Mesodermal cell (in vitro differentiated cells): Measurements from ENCODE around the gene PTPRCAP.

Experiments
- H3K27ac ChIP-seq: 2 replicates; pipeline ENCODE4 v1.7.0; 2013; ENCODE audit warnings: mild to moderate bottlenecking, low read depth, low read length, moderate library complexity; ENCODE audit not compliant: severe bottlenecking
- H3K36me3 ChIP-seq: 2 replicates; pipeline ENCODE4 v1.7.1; 2013; ENCODE audit warnings: mild to moderate bottlenecking, low read length, moderate library complexity; ENCODE audit not compliant: control insufficient read depth, insufficient read depth
- H3K4me1 ChIP-seq: one replicate; pipeline ENCODE4 v1.7.1; 2013; ENCODE audit warnings: mild to moderate bottlenecking, low read length; ENCODE audit not compliant: insufficient read depth, control insufficient read depth, poor library complexity, severe bottlenecking
- H3K4me3 ChIP-seq: 2 replicates; pipeline ENCODE4 v1.7.0; 2013; ENCODE audit warnings: low read length, control low read depth, mild to moderate bottlenecking; ENCODE audit not compliant: insufficient read depth, poor library complexity, severe bottlenecking; ENCODE audit errors: extremely low read depth
- H3K9me3 ChIP-seq: 2 replicates; pipeline ENCODE4 v1.7.1; 2013; ENCODE audit warnings: mild to moderate bottlenecking, low read length, moderate library complexity; ENCODE audit not compliant: control insufficient read depth
- WGBS, 2 experiments: methylation state at CpG; one replicate each; pipeline ENCODE4 v1.1.5; 2013; ENCODE audit warnings: missing lambda C conversion rate in 2 of 2; ENCODE audit not compliant: insufficient coverage in 2 of 2; 5-methylcytosine and 5-hydroxymethylcytosine counted together

The PTPRCAP gene

DNA sequence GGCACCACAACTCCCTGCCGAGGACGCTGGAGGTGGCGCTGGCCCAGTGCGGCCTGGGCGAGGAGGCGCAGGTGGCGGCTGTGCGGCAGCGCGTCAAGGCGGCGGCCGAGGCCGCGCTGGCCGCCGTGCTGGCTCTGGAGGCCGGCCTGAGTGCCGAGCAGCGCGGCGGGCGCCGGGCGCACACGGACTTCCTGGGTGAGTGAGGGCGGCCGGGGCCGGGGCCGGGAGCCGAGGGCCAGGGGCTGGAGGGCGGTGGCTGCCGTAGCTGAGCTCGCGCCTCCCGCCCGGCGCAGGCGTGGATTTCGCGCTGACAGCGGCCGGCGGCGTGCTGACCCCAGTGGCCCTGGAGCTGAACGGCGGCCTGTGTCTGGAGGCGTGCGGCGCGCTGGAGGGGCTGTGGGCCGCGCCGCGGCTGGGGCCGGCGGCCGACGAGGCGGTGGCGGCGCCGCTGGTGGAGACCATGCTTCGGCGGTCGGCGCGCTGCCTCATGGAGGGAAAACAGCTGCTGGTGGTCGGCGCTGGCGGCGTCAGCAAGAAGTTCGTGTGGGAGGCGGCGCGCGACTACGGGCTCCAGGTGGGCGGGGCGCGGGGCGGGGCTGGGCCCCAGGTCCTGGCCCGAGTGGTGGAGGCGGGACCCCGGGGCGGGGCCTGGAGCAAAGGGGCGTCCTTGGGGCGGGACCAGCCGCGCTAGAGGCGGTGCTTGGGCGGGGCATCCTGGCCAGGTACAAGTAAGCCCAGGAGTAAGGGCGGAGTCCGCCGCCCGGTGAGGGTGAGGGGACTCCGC, 16.6 kb downstream of the PTPRCAP start:
- WGBS, 2 experiments, result 1 to 2% methylated on average over 70 to 76 of the region's 97 CpGs
- Histone ChIP-seq H3K4me3 (peak overlapping the region; percentile 41), H3K9me3 (no peaks in the 10 kb centered on the region), H3K27ac (peak overlapping the region; percentile 41), H3K36me3 (no peaks in the 10 kb centered on the region), H3K4me1 (peaks cover 7% of the 10 kb centered on the region)

DNA sequence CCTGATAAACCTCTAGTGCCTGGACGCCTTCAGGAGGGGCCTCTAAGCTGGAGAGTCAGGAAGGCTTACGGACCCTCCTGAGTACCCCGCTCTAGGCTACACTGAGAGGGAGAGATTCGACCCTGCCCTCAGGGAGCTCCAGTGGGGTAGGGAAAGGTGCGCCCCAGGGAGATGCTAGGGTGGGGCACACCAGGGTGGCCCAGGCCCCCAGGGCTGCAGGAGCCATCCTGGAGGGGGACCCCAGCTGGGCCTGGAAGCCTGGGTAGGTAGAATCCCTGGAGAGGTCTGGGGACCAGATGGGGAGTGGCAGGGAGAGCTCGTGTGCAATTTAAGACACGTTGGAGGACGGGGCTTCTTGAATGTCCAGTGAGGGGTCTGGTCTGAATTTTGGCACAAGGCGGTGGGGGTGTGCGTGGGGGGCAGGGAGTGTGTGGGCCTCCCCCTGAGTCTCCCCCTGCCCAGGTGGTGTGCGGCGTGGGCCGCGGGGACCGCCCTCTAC, 17.3 kb downstream of the PTPRCAP start:
- H3K27ac ChIP-seq, result no peak overlapping the region
- 48 to 57% methylated on average over 10 to 13 of the region's 15 CpGs for WGBS, 2 experiments
- no peaks in the 10 kb centered on the region for H3K9me3 ChIP-seq
- H3K4me3 ChIP-seq, result peak overlapping the region; percentile 41
- H3K36me3 ChIP-seq, result no peaks in the 10 kb centered on the region
- peaks cover 7% of the 10 kb centered on the region for H3K4me1 ChIP-seq

DNA sequence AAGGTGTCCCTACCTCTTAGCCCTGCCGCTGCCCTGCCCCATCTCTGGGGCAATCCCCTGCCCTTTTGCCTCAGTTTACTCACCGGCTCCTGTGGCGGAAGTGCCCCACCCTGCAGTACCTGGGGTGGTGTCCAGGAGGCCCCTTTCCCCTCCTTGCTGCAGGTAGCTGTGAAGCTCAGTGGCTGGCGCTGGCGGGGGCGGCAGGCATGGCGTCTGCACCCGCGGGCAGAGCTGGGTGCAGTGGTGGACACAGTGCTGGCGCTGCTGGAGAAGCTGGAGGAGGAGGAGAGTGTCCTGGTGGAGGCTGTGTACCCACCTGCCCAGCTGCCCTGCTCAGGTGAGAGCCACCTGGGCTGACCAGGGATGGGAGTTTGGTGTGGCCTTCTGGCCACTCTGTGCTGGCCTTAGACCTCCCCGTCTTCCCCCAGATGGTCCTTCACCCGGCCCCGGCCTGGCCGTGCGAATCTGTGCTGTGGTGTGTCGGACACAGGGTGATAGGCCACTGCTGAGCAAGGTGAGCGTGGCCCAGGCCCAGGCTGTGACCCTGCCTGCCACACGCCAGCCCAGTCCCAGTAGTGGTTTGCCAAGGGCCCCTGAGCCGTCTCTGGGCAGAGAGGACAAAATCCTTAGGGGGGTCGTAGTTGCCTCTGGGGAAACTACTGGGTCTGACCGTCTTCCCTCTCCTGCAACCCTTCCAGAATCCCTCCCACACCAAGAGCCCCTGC, 18.0 kb downstream of the PTPRCAP start:
- no peaks in the 10 kb centered on the region for H3K9me3 ChIP-seq
- no peaks in the 10 kb centered on the region for H3K36me3 ChIP-seq
- no peak overlapping the region for H3K4me3 ChIP-seq
- H3K4me1 ChIP-seq, result peaks cover 7% of the 10 kb centered on the region
- 96 to 97% methylated on average over 14 to 16 of the region's 21 CpGs for WGBS, 2 experiments
- H3K27ac ChIP-seq, result no peak overlapping the region

DNA sequence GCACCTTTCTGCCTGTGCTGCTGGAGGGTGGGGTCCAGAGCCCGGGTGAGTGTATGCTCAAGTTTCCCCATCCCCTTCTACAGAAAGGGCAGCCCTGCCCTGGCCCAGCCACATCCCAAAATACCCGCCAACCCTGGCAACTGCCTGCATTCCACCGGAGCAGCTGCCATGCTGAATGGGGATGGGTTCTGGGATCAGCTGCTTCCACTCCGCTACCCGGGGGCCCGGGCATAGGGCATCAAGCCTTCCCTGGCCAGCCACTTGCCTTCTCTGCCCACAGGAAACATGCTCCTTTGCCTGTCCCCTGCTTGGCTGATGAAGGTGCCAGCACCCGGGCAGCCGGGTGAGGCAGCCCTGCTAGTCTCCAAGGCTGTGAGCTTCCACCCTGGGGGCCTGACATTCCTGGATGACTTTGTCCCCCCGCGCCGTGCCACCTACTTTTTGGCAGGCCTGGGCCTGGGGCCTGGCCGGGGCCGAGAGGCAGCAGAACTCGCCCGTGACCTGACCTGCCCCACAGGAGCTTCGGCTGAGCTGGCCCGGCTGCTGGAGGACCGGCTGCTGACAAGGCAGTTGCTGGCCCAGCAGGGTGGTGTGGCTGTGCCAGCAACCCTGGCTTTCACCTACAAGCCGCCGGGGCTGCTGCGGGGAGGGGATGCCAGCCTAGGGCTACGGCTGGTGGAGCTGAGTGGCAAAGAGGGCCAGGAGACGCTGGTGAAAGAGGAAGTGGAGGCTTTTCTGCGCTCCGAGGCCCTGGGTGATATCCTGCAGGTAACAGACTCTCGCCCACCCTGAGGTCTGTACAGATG, 18.8 kb downstream of the PTPRCAP start:
- H3K4me1 ChIP-seq, result peaks cover 7% of the 10 kb centered on the region
- H3K4me3 ChIP-seq, result no peak overlapping the region
- 92 to 96% methylated on average over 19 to 26 of the region's 26 CpGs for WGBS, 2 experiments
- H3K36me3 ChIP-seq, result no peaks in the 10 kb centered on the region
- no peaks in the 10 kb centered on the region for H3K9me3 ChIP-seq
- H3K27ac ChIP-seq, result no peak overlapping the region

DNA sequence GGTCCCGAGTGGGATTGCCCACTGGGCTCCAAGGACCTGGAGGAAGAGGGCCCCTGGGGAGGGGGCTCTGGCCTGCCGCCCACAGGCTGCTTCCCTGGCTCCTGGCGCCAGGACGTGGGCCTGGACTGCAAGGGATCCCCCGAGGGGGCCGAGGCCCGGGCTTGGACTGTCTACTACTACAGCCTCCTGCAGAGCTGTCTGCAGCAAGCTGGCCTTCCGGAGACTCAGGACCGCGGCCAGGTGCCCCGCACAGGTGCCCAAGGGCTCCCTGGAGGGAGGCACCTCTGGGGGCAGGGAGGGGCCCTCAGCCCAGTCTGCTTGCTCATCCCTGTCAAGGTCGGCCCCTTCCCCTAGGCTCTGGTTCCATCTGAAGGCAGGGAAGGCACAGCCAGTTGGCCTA, 20.1 kb downstream of the PTPRCAP start:
- Histone ChIP-seq H3K27ac (no peak overlapping the region), H3K4me3 (no peak overlapping the region), H3K4me1 (peaks cover 10% of the 10 kb centered on the region), H3K36me3 (no peaks in the 10 kb centered on the region), H3K9me3 (no peaks in the 10 kb centered on the region)
- WGBS, 2 experiments, result 92 to 93% methylated on average over 8 to 12 of the region's 12 CpGs

DNA sequence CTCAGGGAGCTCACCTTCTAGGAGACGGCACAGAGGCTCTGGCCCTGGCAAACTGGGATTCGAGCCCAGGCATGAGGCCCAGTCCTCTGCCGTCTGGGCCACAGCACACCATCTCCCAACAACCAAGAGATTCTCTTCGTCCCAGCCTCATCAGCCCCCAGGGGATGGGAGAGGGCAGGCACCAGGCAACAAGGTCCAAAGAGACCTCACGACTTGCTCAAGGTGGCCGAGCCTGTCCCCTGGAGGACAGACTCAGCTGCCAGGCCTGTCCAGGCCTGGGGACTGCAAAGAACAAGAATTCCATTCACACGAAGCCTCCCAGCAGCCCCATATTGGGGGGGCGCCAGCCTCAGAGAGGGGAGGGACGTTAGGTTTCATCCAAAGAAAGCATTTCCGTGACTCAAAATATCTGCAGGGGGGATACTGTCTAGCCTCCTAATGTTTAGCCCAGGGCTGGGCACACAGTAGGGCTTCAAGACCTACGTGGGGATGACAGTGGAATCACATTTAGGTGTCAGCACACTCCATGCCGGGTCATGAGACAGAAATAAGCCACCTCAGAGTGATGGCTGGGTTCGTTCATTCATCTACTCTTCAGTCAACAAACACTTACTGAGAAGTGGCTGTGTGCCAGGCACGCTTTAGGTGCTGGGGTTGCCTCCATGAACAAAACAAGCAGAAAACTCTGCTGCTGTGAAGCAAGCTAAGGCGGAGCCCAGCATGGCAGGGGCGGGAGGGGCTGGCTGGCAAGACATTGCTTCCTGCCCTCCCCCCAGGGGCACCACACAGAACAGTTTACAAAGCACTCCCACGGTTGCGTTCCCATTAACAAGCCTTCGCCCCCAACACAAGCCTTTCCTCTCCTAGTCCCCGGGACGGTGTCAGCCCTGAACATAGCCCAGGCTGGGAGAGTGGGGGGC, 20.8 kb downstream of the PTPRCAP start:
- Histone ChIP-seq H3K27ac (no peak overlapping the region), H3K4me3 (no peak overlapping the region), H3K9me3 (no peaks in the 10 kb centered on the region), H3K36me3 (no peaks in the 10 kb centered on the region), H3K4me1 (peaks cover 10% of the 10 kb centered on the region)
- 84 to 85% methylated on average over 17 to 21 of the region's 21 CpGs for WGBS, 2 experiments

DNA sequence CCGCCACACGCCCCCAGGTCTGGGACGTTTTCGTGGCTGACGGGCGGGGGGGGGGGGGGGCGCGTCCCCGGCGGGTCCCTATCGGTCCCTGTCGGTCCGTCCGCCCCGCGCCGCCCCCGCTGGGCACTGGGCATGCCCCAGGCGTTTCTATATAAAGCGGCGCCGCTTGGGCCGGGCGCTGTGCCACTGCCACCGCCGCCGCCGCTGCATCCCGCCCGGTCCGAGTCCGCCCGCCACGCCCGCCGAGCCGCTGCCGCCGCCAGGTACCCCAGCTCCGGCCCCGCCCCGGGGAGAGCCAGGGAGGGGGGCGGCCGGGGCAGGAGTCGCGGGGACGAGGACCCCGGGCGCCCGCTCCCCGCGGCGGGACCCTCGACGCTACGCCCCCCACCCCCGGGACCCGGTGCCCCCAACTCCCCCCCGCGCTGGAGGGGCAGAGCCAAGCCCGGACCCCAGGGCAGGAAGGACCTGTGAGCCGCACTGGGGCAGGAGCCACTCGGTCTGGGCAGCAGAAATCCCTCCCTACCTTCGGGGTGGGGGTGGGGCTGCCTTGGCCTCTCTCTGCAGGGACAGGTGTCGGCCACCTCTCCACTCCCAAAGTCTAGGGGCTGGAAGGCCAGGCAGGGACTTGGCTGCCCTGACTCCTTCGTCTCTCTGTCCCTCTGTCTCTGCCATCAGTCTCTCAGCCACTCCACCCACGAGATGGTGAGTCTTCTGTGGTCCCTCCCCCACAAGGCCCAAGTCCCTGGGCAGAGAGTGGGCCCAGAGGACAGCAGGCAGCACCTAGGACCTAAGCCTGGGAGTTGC, 21.8 kb downstream of the PTPRCAP start, which contains the start of gene CARNS1:
CARNS1 (plus strand) TSS at position 178 of the 804 bp plus-strand sequence; CDS start at position 700, 522 bp downstream.
- Histone ChIP-seq H3K36me3 (no peaks in the 10 kb centered on the region), H3K4me1 (peaks cover 10% of the 10 kb centered on the region)

DNA sequence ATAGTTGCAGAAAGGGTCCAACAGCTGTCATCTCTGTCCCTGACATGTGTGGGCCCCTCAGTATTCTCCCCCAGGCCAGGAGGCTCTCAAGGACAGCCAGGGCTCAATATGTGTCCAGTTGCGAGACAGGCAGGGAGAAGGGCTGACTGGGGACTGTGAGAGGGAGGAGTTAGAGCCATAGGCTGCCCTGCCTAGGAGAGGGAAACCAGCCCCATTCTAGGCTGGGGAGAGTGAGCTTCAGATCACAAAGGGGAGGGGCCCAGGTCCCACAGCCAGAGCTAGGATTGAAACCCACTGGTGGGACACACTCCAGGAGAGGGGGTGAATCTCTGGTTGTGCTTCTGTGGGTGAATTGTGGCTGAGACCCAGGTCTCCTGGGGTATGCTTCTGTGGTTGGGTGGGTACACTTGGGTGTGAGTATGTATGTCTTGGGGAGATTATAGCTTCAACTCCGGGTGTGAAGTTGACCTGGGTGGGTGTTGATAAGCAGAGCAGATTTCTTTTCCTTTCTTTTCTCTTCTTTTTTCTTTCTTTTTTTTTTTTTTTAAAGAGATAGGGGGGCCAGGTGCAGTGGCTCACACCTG, 24.1 kb downstream of the PTPRCAP start:
- no peak overlapping the region for H3K27ac ChIP-seq
- no peaks in the 10 kb centered on the region for H3K9me3 ChIP-seq
- no peaks in the 10 kb centered on the region for H3K36me3 ChIP-seq
- H3K4me3 ChIP-seq, result no peak overlapping the region
- H3K4me1 ChIP-seq, result peaks cover 3% of the 10 kb centered on the region
- whole genome bisulfite sequencing, 2 experiments, result 80 to 92% methylated on average over 1 of the region's 2 CpGs

More for the DNA sequence above, 21.8 kb downstream of the PTPRCAP start, which contains the start of gene CARNS1:
- WGBS, 2 experiments, result 8 to 11% methylated on average over 25 to 38 of the region's 67 CpGs
- no peak within 1 kb of the TSS for H3K27ac ChIP-seq
- H3K9me3 ChIP-seq, result no peaks in the 10 kb centered on the region
- no peak within 1 kb of the TSS for H3K4me3 ChIP-seq
